Brain microvascular endothelial cell (primary cell): ENCODE measurements around the gene BTAF1.

Experiments
- DNase-seq: peaks from one replicate; pipeline ENCODE4 v3.0.0-alpha.2; 2020
- H3K27ac ChIP-seq: fragments of 250-450 bp; sonication (Bioruptor Pico); 2 replicates; pipeline ENCODE4 v1.5.1; 2020; ENCODE audit warnings: mild to moderate bottlenecking, moderate library complexity
- H3K27me3 ChIP-seq: fragments of 250-450 bp; sonication (Bioruptor Pico); replicated peaks from 2 replicates; pipeline ENCODE4 v1.5.1; 2020; ENCODE audit warnings: mild to moderate bottlenecking
- H3K36me3 ChIP-seq: fragments of 250-450 bp; sonication (Bioruptor Pico); replicated peaks from 2 replicates; pipeline ENCODE4 v1.5.1; 2020; ENCODE audit warnings: mild to moderate bottlenecking
- H3K4me3 ChIP-seq: 2 replicates; pipeline ENCODE4 v1.5.1; 2011; ENCODE audit warnings: low read depth, mild to moderate bottlenecking, control low read depth, low read length, moderate library complexity
- in situ Hi-C: cut with HindIII; loops from 2 replicates; pipeline ENCODE4 v1.10.0; 2017; ENCODE audit warnings: low sequenced_read_pairs, low pct_ligation_motif_present
- TF ChIP-seq, protein P1 (sequence below): IDR thresholded peaks from 2 replicates; pipeline ENCODE4 v1.5.1; 2011; ENCODE audit warnings: low read depth, mild to moderate bottlenecking, moderate library complexity, low read length, control low read depth, inconsistent platforms; ENCODE audit errors: missing control alignments

Gene BTAF1

DNA sequence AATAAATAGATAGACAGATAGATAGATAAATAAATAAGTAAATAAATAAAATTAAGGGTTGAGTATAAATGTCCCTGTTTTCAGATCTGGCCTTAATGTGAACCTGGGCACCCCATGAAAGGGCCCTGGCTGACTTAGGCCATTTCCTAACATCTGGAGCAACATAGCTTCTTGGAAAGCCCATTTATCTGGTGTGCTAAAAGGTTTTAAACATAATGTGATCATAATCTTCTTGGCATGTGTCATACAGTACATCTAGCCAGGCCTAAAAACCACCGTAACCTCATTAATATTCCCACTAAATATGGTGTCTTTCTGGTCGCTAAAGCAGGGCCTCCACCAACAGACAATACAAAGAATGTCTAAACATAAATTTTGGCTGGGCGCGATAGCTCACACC, 142.8 kb downstream of the BTAF1 start:
- TF ChIP-seq, protein P1, sequence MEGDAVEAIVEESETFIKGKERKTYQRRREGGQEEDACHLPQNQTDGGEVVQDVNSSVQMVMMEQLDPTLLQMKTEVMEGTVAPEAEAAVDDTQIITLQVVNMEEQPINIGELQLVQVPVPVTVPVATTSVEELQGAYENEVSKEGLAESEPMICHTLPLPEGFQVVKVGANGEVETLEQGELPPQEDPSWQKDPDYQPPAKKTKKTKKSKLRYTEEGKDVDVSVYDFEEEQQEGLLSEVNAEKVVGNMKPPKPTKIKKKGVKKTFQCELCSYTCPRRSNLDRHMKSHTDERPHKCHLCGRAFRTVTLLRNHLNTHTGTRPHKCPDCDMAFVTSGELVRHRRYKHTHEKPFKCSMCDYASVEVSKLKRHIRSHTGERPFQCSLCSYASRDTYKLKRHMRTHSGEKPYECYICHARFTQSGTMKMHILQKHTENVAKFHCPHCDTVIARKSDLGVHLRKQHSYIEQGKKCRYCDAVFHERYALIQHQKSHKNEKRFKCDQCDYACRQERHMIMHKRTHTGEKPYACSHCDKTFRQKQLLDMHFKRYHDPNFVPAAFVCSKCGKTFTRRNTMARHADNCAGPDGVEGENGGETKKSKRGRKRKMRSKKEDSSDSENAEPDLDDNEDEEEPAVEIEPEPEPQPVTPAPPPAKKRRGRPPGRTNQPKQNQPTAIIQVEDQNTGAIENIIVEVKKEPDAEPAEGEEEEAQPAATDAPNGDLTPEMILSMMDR = no peak
- H3K27me3 ChIP-seq = no peaks in the 10 kb centered on the region
- no peak for DNase-seq
- in situ Hi-C loops = no loop called here
- H3K27ac ChIP-seq = no peak overlapping the region
- no peak overlapping the region for H3K4me3 ChIP-seq
- no peaks in the 10 kb centered on the region for H3K36me3 ChIP-seq

DNA sequence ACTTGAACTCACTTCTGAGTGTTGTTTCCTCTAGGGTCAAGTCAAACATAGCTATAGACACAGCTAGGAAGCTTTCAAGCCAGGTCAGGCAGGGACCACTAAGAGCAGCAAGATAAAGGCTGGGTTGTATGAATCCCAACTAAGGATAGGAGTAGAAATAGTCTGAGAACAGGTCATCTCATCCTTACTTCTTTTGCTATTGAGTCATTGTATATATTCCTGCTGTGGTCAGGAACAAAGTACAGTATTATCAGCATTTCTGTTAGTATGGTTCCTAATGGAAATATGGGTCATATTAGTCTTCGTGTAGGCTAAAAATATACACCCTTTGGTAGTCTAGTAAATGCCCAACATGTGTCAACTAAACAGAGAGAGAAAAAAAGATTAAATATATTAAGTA, 145.3 kb downstream of the BTAF1 start:
- DNase-seq = peak; percentile 35

DNA sequence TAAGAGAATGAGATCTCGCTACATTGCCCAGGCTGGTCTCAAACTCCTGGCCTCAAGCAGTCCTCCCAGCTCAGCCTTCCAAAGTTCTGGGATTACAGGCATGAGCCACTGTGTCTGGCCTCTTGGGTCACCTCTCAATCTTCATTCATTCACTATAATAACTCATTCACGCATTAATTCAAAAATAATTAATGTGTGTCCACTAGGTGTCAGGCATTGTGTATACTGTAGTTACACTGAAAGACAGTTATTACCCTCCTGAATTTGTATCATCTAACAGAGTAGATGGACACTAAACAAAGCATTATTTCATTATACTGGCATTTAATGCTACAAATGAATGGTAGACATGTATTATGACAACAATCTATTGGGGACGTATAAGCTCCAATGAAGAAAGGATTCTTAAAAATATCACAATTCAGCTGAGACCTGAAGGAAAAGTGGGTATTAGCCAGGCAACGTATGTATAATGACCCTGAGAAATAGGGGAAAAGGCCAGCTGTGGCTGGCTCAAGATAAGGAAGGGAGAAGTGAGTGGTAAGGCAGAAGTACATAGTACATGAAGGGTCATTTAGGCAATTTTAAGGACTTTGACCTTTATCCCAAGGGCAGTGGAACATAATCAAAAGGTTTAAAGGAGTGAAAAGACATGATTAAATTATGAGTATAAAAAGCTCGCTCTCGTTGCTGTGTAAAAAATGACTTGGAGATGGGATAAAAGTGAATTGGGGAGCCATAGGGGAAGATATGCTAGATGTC, 150.7 kb downstream of the BTAF1 start:
- Histone ChIP-seq H3K27me3 (no peaks in the 10 kb centered on the region), H3K4me3 (no peak overlapping the region), H3K36me3 (no peaks in the 10 kb centered on the region), H3K27ac (no peak overlapping the region)
- in situ Hi-C loops = no loop called here
- DNase-seq = no peak
- TF ChIP-seq, protein P1 = peak; percentile 11

More for the DNA sequence above, 145.3 kb downstream of the BTAF1 start:
- no peak overlapping the region for H3K27ac ChIP-seq
- in situ Hi-C loops = no loop called here
- no peak overlapping the region for H3K4me3 ChIP-seq
- TF ChIP-seq, protein P1 = no peak
- H3K36me3 ChIP-seq = no peaks in the 10 kb centered on the region
- no peaks in the 10 kb centered on the region for H3K27me3 ChIP-seq

DNA sequence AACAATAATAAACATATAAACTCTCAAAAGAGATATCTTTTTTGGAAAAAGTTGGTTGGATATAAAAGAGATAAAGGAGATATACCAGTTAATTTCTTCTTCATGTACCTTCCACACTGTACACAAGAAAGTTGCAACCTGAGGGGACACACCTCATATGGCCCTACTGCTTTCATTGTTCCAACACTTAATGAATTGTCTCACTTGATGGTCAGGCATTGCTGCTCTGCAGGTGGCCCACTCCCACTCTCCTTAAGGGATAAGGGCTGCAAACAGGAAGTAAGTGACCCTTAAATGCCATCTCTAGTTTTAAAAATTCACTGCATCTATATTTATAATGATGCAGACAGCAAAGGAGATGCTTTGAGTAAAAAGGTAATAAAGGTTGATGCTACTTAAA, 152.3 kb downstream of the BTAF1 start:
- DNase-seq = no peak
- Histone ChIP-seq H3K36me3 (no peaks in the 10 kb centered on the region), H3K27me3 (no peaks in the 10 kb centered on the region), H3K27ac (no peak overlapping the region), H3K4me3 (no peak overlapping the region)
- TF ChIP-seq, protein P1 = no peak
- in situ Hi-C loops = loop anchor here (25.0 kb wide), 1 partner anchor 336 kb away; no protein-coding TSS in a partner anchor

DNA sequence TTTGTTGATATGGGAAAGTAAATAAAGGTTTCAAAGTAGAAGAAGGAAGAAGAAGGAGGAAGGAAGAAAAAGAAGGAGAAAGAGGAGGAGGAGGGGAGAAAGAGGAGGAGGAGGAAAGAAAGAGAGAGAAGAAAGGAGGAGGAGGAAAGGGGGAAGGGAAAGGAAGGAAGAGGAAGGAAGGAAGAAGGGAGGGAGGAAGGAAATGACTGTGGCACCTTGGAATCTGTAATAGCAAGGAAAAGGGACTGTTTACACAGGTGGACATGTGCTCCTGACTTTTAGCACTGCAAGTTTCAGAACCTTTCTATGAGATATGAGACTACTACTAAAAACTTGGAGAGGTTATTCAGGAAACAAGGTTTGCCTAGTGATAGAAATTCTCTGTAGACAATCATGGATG, 153.2 kb downstream of the BTAF1 start:
- TF ChIP-seq, protein P1 = no peak
- no peak for DNase-seq
- H3K4me3 ChIP-seq = no peak overlapping the region
- H3K27ac ChIP-seq = no peak overlapping the region
- no peaks in the 10 kb centered on the region for H3K36me3 ChIP-seq
- no peaks in the 10 kb centered on the region for H3K27me3 ChIP-seq
- in situ Hi-C loops = loop anchor here (25.0 kb wide), 1 partner anchor 336 kb away; no protein-coding TSS in a partner anchor
